Muscle layer of duodenum (tissue), 2 donors: ENCODE results near the gene RUBCNL.

Experiments
- H3K27ac ChIP-seq: one replicate; pipeline ENCODE4 v1.7.0; 2013; ENCODE audit warnings: mild to moderate bottlenecking, low read length
- H3K27me3 ChIP-seq: one replicate; pipeline ENCODE4 v1.7.0; 2013; ENCODE audit warnings: low read depth, mild to moderate bottlenecking, control low read depth, low read length
- H3K36me3 ChIP-seq, 2 donors: one replicate each; pipeline ENCODE4 v1.7.0; 2013; ENCODE audit warnings: low read length in 2 of 2, control low read depth in 1 of 2, mild to moderate bottlenecking in 1 of 2; ENCODE audit not compliant: insufficient read depth in 2 of 2, control insufficient read depth in 1 of 2
- H3K4me1 ChIP-seq, 2 donors: one replicate each; pipeline ENCODE4 v1.7.0; 2013; ENCODE audit warnings: low read length in 2 of 2, mild to moderate bottlenecking in 2 of 2, control low read depth in 1 of 2, moderate library complexity in 1 of 2; ENCODE audit not compliant: insufficient read depth in 2 of 2, control insufficient read depth in 1 of 2
- H3K4me3 ChIP-seq, 2 donors: one replicate each; pipeline ENCODE4 v1.7.0; 2013; ENCODE audit warnings: low read length in 2 of 2, low read depth in 1 of 2, mild to moderate bottlenecking in 1 of 2
- H3K9me3 ChIP-seq, 2 donors: one replicate each; pipeline ENCODE4 v1.7.0; 2013; ENCODE audit warnings: low read length in 2 of 2, control low read depth in 1 of 2, mild to moderate bottlenecking in 1 of 2; ENCODE audit not compliant: control insufficient read depth in 1 of 2
- donor health status: healthy.

The RUBCNL gene

GRCh38 chr13:46317120-46317519 is 69.9 kb downstream of the RUBCNL start:
- no peak overlapping the region for H3K27ac ChIP-seq
- no peak overlapping the region for H3K4me3 ChIP-seq
- H3K9me3 ChIP-seq: no peaks in the 10 kb centered on the region
- no peaks in the 10 kb centered on the region for H3K27me3 ChIP-seq
- no peaks in the 10 kb centered on the region for H3K4me1 ChIP-seq
- no peaks in the 10 kb centered on the region for H3K36me3 ChIP-seq

DNA sequence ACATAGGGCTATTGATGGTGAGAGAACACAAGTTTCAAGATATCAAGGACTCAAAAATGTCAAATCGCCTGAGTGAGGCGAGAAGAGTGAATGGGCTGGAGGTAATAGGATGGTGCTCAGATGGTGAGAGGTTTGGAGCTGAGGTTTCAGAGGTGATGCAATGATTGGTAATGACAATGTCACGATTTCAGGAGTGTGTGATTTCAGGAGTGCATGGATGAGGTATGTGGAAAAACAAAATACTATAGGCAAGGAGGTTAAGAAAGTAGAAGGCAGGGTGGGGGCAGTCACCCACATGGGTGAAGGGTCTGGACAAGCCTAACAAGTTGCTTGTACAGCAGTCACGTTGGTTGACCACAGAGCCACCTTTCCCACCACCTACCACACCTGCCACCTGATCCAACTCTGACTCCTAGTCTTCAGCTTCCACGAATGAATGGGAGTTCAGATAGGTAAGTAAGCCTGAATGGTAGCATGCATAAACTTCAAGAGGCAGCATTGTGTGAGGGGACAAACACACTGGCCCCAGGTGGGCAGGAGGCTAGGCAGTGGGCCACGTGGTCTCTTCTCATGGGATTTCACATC is 71.5 kb downstream of the RUBCNL start:
- H3K27ac ChIP-seq: no peak overlapping the region

DNA sequence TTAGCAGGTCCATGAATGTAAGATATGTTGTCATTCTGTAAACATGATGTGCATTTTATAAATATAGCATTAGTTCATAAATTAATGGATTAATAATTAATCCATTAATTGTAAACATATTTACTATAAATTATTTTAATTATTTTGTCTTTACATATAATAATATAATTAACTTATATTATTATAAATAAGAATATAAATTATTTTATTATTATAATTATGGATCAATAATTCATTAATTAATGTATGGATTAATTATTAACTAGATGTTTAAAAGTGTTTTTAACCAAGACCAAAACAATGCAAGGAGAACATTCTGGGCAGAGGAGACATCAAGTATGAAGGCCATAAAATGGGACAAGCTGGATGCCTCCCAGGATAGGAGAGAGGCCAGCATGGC is 72.0 kb downstream of the RUBCNL start:
- no peak overlapping the region for H3K27ac ChIP-seq
- H3K4me3 ChIP-seq: no peak overlapping the region
- H3K27me3 ChIP-seq: no peaks in the 10 kb centered on the region
- H3K4me1 ChIP-seq: no peaks in the 10 kb centered on the region
- H3K36me3 ChIP-seq: no peaks in the 10 kb centered on the region
- H3K9me3 ChIP-seq: no peaks in the 10 kb centered on the region

More for the DNA sequence above, 71.5 kb downstream of the RUBCNL start:
- Histone ChIP-seq H3K4me3 (no peak overlapping the region), H3K4me1 (no peaks in the 10 kb centered on the region), H3K36me3 (no peaks in the 10 kb centered on the region), H3K9me3 (no peaks in the 10 kb centered on the region), H3K27me3 (no peaks in the 10 kb centered on the region)

DNA sequence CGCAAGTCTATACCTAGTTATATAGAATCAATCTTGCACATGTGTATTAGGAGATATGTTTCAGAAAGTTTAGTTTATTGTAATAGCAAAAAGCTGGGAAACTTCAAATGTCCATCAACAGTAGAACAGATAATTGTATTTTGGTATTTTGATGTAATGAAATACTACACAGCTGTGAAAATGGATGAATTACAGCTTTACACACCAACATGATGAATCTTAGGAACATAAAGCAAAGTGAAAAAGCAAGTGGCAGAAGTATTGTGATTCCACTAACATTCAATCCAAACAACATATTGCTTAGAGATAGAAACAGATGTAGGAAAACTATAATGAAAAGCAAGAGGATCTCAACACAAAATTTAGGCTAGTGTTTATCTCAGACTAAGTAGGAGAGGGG is 72.5 kb downstream of the RUBCNL start:
- Histone ChIP-seq H3K36me3 (no peaks in the 10 kb centered on the region), H3K4me1 (no peaks in the 10 kb centered on the region), H3K4me3 (no peak overlapping the region), H3K9me3 (no peaks in the 10 kb centered on the region), H3K27me3 (no peaks in the 10 kb centered on the region), H3K27ac (no peak overlapping the region)

GRCh38 chr13:46313432-46314257 is 73.4 kb downstream of the RUBCNL start:
- no peak overlapping the region for H3K4me3 ChIP-seq
- H3K4me1 ChIP-seq: no peaks in the 10 kb centered on the region
- H3K27me3 ChIP-seq: no peaks in the 10 kb centered on the region
- no peaks in the 10 kb centered on the region for H3K9me3 ChIP-seq
- H3K36me3 ChIP-seq: no peaks in the 10 kb centered on the region
- no peak overlapping the region for H3K27ac ChIP-seq

- Histone ChIP-seq H3K36me3 (no peaks in the 10 kb centered on the region), H3K4me1 (no peaks in the 10 kb centered on the region), H3K27me3 (no peaks in the 10 kb centered on the region), H3K4me3 (no peak overlapping the region), H3K27ac (no peak overlapping the region), H3K9me3 (no peaks in the 10 kb centered on the region)
Observed at GRCh38 chr13:46313024-46313423, 74.0 kb downstream of the RUBCNL start.

- Histone ChIP-seq H3K27ac (no peak overlapping the region), H3K4me1 (no peaks in the 10 kb centered on the region), H3K36me3 (no peaks in the 10 kb centered on the region), H3K9me3 (no peaks in the 10 kb centered on the region), H3K4me3 (no peak overlapping the region), H3K27me3 (no peaks in the 10 kb centered on the region)
Observed at GRCh38 chr13:46311217-46311616, 75.8 kb downstream of the RUBCNL start.

DNA sequence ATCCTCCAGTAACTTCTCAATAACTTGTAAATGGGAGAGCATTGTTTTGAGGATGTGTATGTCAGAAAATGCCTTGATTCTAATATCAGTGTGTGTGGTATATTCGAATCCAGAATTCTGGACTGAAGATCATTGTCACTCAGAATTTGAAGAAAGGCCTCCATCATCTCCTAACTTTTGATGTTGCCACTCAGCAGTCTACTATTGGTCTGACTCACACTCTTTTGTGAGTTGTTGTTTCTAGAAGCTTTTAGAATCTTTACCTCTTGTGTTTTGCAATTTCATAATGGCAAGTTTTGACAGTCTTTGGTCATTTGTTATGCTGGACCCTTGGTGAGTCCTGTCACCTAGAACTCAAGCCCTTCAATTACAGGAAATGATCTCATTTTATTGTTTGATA is 77.0 kb downstream of the RUBCNL start:
- H3K9me3 ChIP-seq: no peaks in the 10 kb centered on the region
- no peaks in the 10 kb centered on the region for H3K4me1 ChIP-seq
- H3K4me3 ChIP-seq: no peak overlapping the region
- no peak overlapping the region for H3K27ac ChIP-seq
- no peaks in the 10 kb centered on the region for H3K27me3 ChIP-seq
- no peaks in the 10 kb centered on the region for H3K36me3 ChIP-seq

DNA sequence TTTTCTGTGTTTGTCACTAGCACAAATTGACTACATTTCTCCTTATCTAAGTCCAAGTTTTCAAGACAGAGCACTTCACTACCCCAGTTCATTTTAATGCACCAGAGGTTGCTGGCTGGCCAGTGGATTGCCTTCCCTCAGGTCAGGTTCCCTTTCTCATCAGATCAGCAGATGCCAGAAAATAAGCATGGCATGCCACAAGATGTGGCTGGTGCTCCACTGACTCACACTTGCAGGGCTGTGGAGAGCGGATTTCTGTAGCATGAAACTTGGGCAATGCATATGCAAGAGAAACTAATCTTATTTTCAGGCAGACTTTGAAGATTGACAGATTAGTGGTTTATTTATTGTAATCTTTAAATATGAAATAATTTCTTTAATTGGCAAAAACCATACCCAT is 79.5 kb downstream of the RUBCNL start:
- Histone ChIP-seq H3K9me3 (no peaks in the 10 kb centered on the region), H3K4me1 (no peaks in the 10 kb centered on the region), H3K36me3 (no peaks in the 10 kb centered on the region)

DNA sequence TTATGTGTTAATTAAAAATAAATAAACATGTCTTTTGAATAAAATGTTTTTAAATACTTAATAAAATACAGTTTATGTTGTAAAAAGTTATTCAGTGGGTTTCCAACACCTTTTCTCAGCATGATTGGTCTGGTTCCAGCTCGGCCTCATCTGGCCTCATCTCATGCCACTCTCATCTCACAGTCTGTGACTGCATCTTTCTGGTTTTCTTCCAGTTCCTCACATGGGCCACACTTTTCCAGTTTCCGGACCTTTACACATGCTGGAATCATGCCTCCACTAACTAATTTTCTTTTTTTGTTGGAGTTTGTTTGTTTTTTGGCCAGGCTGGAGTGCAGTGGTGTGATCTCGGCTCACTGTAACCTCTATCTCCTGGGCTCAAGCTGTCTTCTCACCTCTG is 82.5 kb downstream of the RUBCNL start:
- no peak overlapping the region for H3K4me3 ChIP-seq
- no peaks in the 10 kb centered on the region for H3K27me3 ChIP-seq
- H3K36me3 ChIP-seq: no peaks in the 10 kb centered on the region
- H3K9me3 ChIP-seq: peaks cover 0 to 2% of the 10 kb centered on the region in 2 donors
- H3K27ac ChIP-seq: no peak overlapping the region
- H3K4me1 ChIP-seq: no peaks in the 10 kb centered on the region

More for the DNA sequence above, 79.5 kb downstream of the RUBCNL start:
- H3K4me3 ChIP-seq: no peak overlapping the region
- no peaks in the 10 kb centered on the region for H3K27me3 ChIP-seq
- no peak overlapping the region for H3K27ac ChIP-seq

- Histone ChIP-seq H3K4me1 (no peaks in the 10 kb centered on the region), H3K4me3 (no peak overlapping the region), H3K27me3 (no peaks in the 10 kb centered on the region), H3K36me3 (no peaks in the 10 kb centered on the region), H3K9me3 (peaks cover 0 to 2% of the 10 kb centered on the region in 2 donors), H3K27ac (no peak overlapping the region)
Observed at GRCh38 chr13:46303742-46304385, 83.2 kb downstream of the RUBCNL start.
